Liver (tissue), 9 donors: ENCODE data around the gene ITGA5. TPM values are rescaled to one million over a fixed set of nuclear protein-coding genes. Genes with fewer than 3 reads are reported as not detected.

Source experiments
- DNase-seq: peaks from one replicate; pipeline ENCODE4 v3.0.0-alpha.2; 2017; ENCODE audit warnings: low spot score
- H3K27ac ChIP-seq, 2 donors: one replicate each; pipeline ENCODE4 v1.7.0; 2013; ENCODE audit warnings: inconsistent platforms in 2 of 2, low read length in 2 of 2, control low read depth in 1 of 2, low read depth in 1 of 2, mild to moderate bottlenecking in 1 of 2
- H3K27me3 ChIP-seq, 4 donors: one replicate each; pipeline versions ENCODE4 v1.6.1 to v1.7.0; 2013; ENCODE audit warnings: low read length in 3 of 4, inconsistent platforms in 1 of 4, mild to moderate bottlenecking in 1 of 4, moderate library complexity in 1 of 4; ENCODE audit not compliant: control insufficient read depth in 4 of 4, insufficient read depth in 4 of 4
- H3K36me3 ChIP-seq, 4 donors: one replicate each; pipeline versions ENCODE4 v1.6.1 to v1.7.0; 2013; ENCODE audit warnings: low read length in 3 of 4, mild to moderate bottlenecking in 3 of 4, low read depth in 1 of 4, moderate library complexity in 1 of 4; ENCODE audit not compliant: control insufficient read depth in 4 of 4, insufficient read depth in 3 of 4
- H3K4me1 ChIP-seq, 4 donors: one replicate each; pipeline versions ENCODE4 v1.6.1 to v1.7.0; 2013; ENCODE audit warnings: low read length in 3 of 4, mild to moderate bottlenecking in 3 of 4, moderate library complexity in 1 of 4; ENCODE audit not compliant: control insufficient read depth in 4 of 4, insufficient read depth in 4 of 4
- H3K4me3 ChIP-seq, 3 donors: one replicate each; pipeline versions ENCODE4 v1.6.1 to v1.7.0; 2013; ENCODE audit warnings: low read length in 3 of 3, control low read depth in 1 of 3, low read depth in 1 of 3, mild to moderate bottlenecking in 1 of 3
- H3K9ac ChIP-seq, 2 donors: one replicate each; pipeline ENCODE4 v1.7.0; 2013; ENCODE audit warnings: low read length in 2 of 2, mild to moderate bottlenecking in 2 of 2, moderate library complexity in 2 of 2, control low read depth in 1 of 2, low read depth in 1 of 2
- H3K9me3 ChIP-seq, 4 donors: one replicate each; pipeline versions ENCODE4 v1.6.1 to v1.7.0; 2013; ENCODE audit warnings: low read length in 3 of 4; ENCODE audit not compliant: control insufficient read depth in 4 of 4
- EGR1 ChIP-seq, 2 donors: IDR thresholded peaks; 2 replicates each; pipeline ENCODE4 v1.6.1; 2016 to 2018; ENCODE audit warnings: antibody characterized with exemption in 2 of 2, low read depth in 2 of 2
- FOXA2 ChIP-seq: IDR thresholded peaks from 2 replicates; pipeline ENCODE4 v1.6.1; 2016; ENCODE audit warnings: antibody characterized with exemption
- HNF4A ChIP-seq, 2 donors: conservative IDR thresholded peaks; 2 replicates each; pipeline ENCODE4 v1.6.1; 2016; ENCODE audit warnings: antibody characterized with exemption in 2 of 2, mild to moderate bottlenecking in 2 of 2
- HNF4G ChIP-seq: IDR thresholded peaks from 2 replicates; pipeline ENCODE4 v1.6.1; 2016; ENCODE audit warnings: antibody characterized with exemption
- JUND ChIP-seq, 2 donors: IDR thresholded peaks; 2 replicates each; pipeline ENCODE4 v1.6.1; 2016; ENCODE audit warnings: antibody characterized with exemption in 2 of 2
- NR2F2 ChIP-seq: IDR thresholded peaks from 2 replicates; pipeline ENCODE4 v1.6.1; 2016; ENCODE audit warnings: antibody characterized with exemption
- RAD21 ChIP-seq, 2 donors: IDR thresholded peaks; 2 replicates each; pipeline ENCODE4 v1.6.1; 2016; ENCODE audit warnings: antibody characterized with exemption in 2 of 2, mild to moderate bottlenecking in 2 of 2
- SP1 ChIP-seq: IDR thresholded peaks from 2 replicates; pipeline ENCODE4 v1.6.1; 2018; ENCODE audit warnings: antibody characterized with exemption, mild to moderate bottlenecking
- TAF1 ChIP-seq: conservative IDR thresholded peaks from 2 replicates; pipeline ENCODE4 v1.6.1; 2016; ENCODE audit warnings: antibody characterized with exemption, mild to moderate bottlenecking
- YY1 ChIP-seq: IDR thresholded peaks from 2 replicates; pipeline ENCODE4 v1.6.1; 2016; ENCODE audit warnings: antibody characterized with exemption, mild to moderate bottlenecking
- WGBS: extraction: QIAGEN DNeasy Blood & Tissue Kit; methylation state at CpG from one replicate; pipeline ENCODE4 v1.1.7; 2013; 5-methylcytosine and 5-hydroxymethylcytosine counted together
- polyA plus RNA-seq, 2 donors: library from polyadenylated mRNA; stranded (reverse) in 1 of 2; unstranded in 1 of 2; fragments of 200-250 nt in 1 of 2; fragments of >200 nt in 1 of 2; fragmentation: Nextera tagmentation in 1 of 2; extraction: Ambion mirVana in 1 of 2; gene quantifications; one replicate each; pipeline versions ENCODE4 v1.2.1 to v1.2.3, GENCODE V29; 2013 to 2015
- total RNA-seq, 2 donors: library from RNA; depleted of rRNA; stranded (reverse); fragments of >200 nt; gene quantifications; one replicate each; pipeline ENCODE4 v1.2.3, GENCODE V29; 2014
- TF ChIP-seq, protein P1 (sequence below): IDR thresholded peaks from 2 replicates; pipeline ENCODE4 v1.6.1; 2016; ENCODE audit warnings: antibody characterized with exemption
- TF ChIP-seq, protein P2 (sequence below): fragments of 150-350 bp; IDR thresholded peaks from 2 replicates; pipeline ENCODE4 v1.5.1; 2017; ENCODE audit warnings: improper control_type of control experiment, low read depth, low read length; ENCODE audit not compliant: missing input control
- TF ChIP-seq, protein P3 (sequence below): IDR thresholded peaks from 2 replicates; pipeline ENCODE4 v1.6.1; 2016; ENCODE audit warnings: antibody characterized with exemption
- donor health status: healthy.
- donor health status: healthy.
- donor health status: healthy.
- donor health status: healthy.
- donor health status: healthy.

ITGA5 gene
- total and polyA plus RNA-seq, 4 donors = 26.6 to 60.7 (median 39.6) TPM

DNA sequence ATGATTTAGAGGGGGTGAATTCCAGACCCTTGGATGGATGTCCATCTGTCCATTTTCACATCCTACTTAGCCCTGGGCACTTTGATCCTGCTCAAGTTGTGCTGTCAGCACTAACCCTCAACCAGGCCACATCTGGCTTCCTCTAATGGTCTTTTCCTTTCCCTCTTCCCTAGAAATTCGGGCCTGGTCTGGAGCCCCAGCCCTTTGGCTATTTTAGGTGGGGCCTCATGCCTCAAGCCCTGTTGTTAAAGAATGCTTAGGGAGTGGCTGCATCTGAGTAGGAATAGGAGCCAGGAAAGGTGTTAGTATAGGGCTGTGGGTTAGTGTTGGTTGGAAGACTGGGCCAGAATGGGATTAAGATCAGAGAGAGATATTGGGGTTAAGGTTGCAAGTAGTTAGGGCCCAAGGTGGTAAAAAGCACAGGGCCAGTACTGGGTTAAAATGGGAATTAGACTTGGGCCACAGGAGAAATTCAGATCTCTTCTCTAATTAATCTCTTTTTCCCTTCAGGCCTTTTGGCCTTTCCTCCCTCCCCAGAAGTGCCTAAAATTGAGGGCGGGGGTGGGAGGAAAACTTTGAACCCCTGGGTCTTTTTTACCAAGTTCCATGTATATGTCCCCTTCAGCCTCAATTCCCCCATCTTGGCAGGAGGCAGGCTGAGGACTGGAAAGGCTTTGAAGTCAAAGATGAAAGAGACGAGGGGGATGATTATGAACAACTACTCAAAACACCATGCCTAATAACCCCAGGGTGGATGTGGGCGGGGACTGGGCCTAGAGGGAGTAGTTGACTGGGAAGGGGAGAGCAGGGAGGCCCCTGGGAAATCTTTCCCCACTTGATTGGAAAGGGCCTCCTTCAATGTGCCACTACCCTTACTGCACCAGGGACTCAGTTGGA lies 30.6 kb downstream of the ITGA5 start:
- Histone ChIP-seq H3K4me3 (no peak overlapping the region), H3K27ac (no peak overlapping the region), H3K4me1 (peaks cover 0 to 3% (median under 1%) of the 10 kb centered on the region in 4 donors), H3K36me3 (peaks cover 0 to 6% (median 0%) of the 10 kb centered on the region in 4 donors), H3K27me3 (no peaks in the 10 kb centered on the region), H3K9ac (no peak overlapping the region), H3K9me3 (no peaks in the 10 kb centered on the region)
- DNase-seq = no peak
- 85% methylated on average over 4 of the region's 4 CpGs for WGBS
- no peak for TF ChIP-seq HNF4G
- no peak for TF ChIP-seq FOXA2
- TF ChIP-seq, protein P1, sequence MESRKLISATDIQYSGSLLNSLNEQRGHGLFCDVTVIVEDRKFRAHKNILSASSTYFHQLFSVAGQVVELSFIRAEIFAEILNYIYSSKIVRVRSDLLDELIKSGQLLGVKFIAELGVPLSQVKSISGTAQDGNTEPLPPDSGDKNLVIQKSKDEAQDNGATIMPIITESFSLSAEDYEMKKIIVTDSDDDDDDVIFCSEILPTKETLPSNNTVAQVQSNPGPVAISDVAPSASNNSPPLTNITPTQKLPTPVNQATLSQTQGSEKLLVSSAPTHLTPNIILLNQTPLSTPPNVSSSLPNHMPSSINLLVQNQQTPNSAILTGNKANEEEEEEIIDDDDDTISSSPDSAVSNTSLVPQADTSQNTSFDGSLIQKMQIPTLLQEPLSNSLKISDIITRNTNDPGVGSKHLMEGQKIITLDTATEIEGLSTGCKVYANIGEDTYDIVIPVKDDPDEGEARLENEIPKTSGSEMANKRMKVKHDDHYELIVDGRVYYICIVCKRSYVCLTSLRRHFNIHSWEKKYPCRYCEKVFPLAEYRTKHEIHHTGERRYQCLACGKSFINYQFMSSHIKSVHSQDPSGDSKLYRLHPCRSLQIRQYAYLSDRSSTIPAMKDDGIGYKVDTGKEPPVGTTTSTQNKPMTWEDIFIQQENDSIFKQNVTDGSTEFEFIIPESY = no peak
- TF ChIP-seq NR2F2 = no peak
- TF ChIP-seq, protein P2, sequence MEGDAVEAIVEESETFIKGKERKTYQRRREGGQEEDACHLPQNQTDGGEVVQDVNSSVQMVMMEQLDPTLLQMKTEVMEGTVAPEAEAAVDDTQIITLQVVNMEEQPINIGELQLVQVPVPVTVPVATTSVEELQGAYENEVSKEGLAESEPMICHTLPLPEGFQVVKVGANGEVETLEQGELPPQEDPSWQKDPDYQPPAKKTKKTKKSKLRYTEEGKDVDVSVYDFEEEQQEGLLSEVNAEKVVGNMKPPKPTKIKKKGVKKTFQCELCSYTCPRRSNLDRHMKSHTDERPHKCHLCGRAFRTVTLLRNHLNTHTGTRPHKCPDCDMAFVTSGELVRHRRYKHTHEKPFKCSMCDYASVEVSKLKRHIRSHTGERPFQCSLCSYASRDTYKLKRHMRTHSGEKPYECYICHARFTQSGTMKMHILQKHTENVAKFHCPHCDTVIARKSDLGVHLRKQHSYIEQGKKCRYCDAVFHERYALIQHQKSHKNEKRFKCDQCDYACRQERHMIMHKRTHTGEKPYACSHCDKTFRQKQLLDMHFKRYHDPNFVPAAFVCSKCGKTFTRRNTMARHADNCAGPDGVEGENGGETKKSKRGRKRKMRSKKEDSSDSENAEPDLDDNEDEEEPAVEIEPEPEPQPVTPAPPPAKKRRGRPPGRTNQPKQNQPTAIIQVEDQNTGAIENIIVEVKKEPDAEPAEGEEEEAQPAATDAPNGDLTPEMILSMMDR = no peak
- TF ChIP-seq, protein P3, sequence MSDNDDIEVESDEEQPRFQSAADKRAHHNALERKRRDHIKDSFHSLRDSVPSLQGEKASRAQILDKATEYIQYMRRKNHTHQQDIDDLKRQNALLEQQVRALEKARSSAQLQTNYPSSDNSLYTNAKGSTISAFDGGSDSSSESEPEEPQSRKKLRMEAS = no peak

DNA sequence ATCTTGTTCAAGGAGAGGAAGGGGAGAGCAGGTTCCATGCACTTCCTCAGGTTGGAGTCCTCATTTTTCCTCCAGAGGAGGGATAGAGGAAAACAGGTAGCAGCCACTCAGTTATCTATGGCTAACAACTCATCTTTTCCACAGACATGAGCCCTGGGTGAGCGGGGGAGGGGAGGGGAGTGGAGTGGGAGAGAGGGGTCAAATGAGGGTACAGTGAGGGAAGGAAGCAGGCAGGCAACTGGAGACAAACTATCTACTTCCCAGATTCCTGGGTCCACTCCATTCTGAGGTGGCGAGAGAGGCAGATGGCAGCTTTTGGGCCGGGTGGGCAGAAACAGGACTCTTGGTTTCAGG lies 32.0 kb downstream of the ITGA5 start:
- Histone ChIP-seq H3K4me1 (peaks cover 0 to 3% (median 0%) of the 10 kb centered on the region in 4 donors), H3K9ac (no peak overlapping the region), H3K4me3 (no peak overlapping the region), H3K27ac (no peak overlapping the region), H3K36me3 (no peaks in the 10 kb centered on the region), H3K27me3 (no peaks in the 10 kb centered on the region), H3K9me3 (no peaks in the 10 kb centered on the region)
- WGBS = 95% methylated on average over 3 of the region's 3 CpGs
- DNase-seq = no peak
- TF ChIP-seq YY1 (no peak), HNF4G (no peak)

DNA sequence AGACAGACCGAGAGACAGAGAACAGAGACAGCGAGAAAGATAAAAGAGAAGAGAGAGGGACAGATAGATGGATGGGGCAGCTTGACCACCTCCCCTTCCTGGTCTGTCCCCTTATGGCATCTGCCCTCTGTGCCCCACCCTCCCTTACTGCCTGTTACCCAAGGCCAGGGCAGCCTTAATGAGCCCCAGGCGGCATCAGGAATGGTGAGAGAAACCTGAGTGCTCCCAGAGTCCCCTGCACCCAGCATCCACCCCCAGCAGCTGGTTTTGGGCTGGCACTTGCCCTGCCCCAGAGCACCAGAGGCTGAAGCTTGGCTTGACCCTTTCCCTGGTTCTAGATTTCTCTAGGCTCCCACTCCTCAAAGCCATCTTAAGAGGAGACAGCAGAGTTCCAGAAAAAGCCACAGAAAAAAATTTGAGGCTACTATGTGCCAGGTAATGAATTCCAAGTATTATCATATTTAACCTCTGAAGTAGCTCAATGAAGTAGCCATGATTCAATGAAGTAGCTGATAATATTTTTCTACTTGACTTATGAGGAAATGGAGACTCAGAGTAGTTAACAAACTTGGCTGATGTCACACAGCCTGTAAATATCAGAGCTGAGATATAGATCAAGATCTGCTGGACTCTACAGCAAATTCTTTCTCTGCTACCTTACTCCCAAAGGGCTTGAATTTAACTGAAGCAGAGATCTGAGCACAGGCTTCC lies 32.5 kb downstream of the ITGA5 start:
- H3K9me3 ChIP-seq = no peaks in the 10 kb centered on the region
- DNase-seq = no peak
- no peak overlapping the region for H3K9ac ChIP-seq
- no peaks in the 10 kb centered on the region for H3K36me3 ChIP-seq
- WGBS = 91% methylated on average over 3 of the region's 3 CpGs
- H3K27me3 ChIP-seq = no peaks in the 10 kb centered on the region
- H3K4me3 ChIP-seq = no peak overlapping the region
- peaks cover 0 to 3% (median 0%) of the 10 kb centered on the region in 4 donors for H3K4me1 ChIP-seq
- no peak overlapping the region for H3K27ac ChIP-seq
- TF ChIP-seq HNF4A (conservative IDR thresholded peaks at IDR 0.05) (no peak), JUND (IDR thresholded peaks at IDR 0.05) (no peak), NR2F2 (no peak), SP1 (no peak), EGR1 (IDR thresholded peaks at IDR 0.05; ENCODE audit: low read depth in 2 of 2) (no peak), RAD21 (IDR thresholded peaks at IDR 0.05) (no peak), FOXA2 (no peak), YY1 (no peak), TAF1 (no peak)
- TF ChIP-seq, protein P2 = no peak
- TF ChIP-seq, protein P1 = no peak
- TF ChIP-seq, protein P3 = no peak
